ENCODE data around the gene NSUN4.
A peak's percentile ranks its signal among the peaks of the same experiment; 100 is the strongest.

NSUN4 gene

GRCh38 chr1:46368791-46369190, 28.2 kb downstream of the NSUN4 start:
- DNase-seq = no peak

GRCh38 chr1:46369542-46370213, 29.1 kb downstream of the NSUN4 start:
- DNase-seq = no peak

GRCh38 chr1:46370214-46370633, 29.6 kb downstream of the NSUN4 start:
- no peak for DNase-seq

- no peak for DNase-seq
These were observed 31.8 kb downstream of the NSUN4 start for GRCh38 chr1:46372431-46372830.

- DNase-seq = no peak
These were observed 39.4 kb downstream of the NSUN4 start for GRCh38 chr1:46379996-46380395.

GRCh38 chr1:46380508-46380907, 39.9 kb downstream of the NSUN4 start:
- no peak for DNase-seq

GRCh38 chr1:46393510-46393909, 52.9 kb downstream of the NSUN4 start:
- no peak for DNase-seq

- peak in 3 of 5 experiments; percentile 17 to 65 (median 26) for DNase-seq
These were observed 53.7 kb downstream of the NSUN4 start, which contains the start of gene FAAH for GRCh38 chr1:46394108-46394871. Gene FAAH, plus strand, starts transcription at chr1:46394317. Its CDS starts 32 bp downstream, at chr1:46394349.

GRCh38 chr1:46394872-46395465, 54.4 kb downstream of the NSUN4 start:
- DNase-seq = no peak

GRCh38 chr1:46396441-46397398, 56.1 kb downstream of the NSUN4 start:
- no peak for DNase-seq

- no peak for DNase-seq
These were observed 58.7 kb downstream of the NSUN4 start for GRCh38 chr1:46399307-46399706.

GRCh38 chr1:46400421-46400820, 59.8 kb downstream of the NSUN4 start:
- DNase-seq = no peak

- DNase-seq = no peak
These were observed 60.7 kb downstream of the NSUN4 start for GRCh38 chr1:46401154-46401913.

GRCh38 chr1:46401964-46402626, 61.5 kb downstream of the NSUN4 start:
- no peak for DNase-seq

- DNase-seq = no peak
These were observed 63.3 kb downstream of the NSUN4 start for GRCh38 chr1:46403916-46404315.

GRCh38 chr1:46404482-46405196, 64.0 kb downstream of the NSUN4 start:
- DNase-seq = no peak

- no peak for DNase-seq
These were observed 64.6 kb downstream of the NSUN4 start for GRCh38 chr1:46405197-46405555.

GRCh38 chr1:46405724-46406123, 65.1 kb downstream of the NSUN4 start:
- no peak for DNase-seq

GRCh38 chr1:46406881-46407608, 66.4 kb downstream of the NSUN4 start:
- peak in 1 of 5 experiments; percentile 21 for DNase-seq

- no peak for DNase-seq
These were observed 67.0 kb downstream of the NSUN4 start for GRCh38 chr1:46407636-46408035.

Data from T-helper 2 cell (primary cell).